Mesenchymal stem cell (in vitro differentiated cells and primary cell): Measurements from ENCODE around the gene UNC13D.

Experiments
- DNase-seq: peaks from one replicate; pipeline ENCODE4 v3.0.0-alpha.2; 2013
- H2AFZ ChIP-seq: one replicate; pipeline ENCODE4 v1.6.1; 2013; ENCODE audit warnings: low read depth, mild to moderate bottlenecking, control low read depth, inconsistent platforms, low read length, moderate library complexity
- H2AK5ac ChIP-seq: 2 replicates; pipeline ENCODE4 v1.6.1; 2013; ENCODE audit warnings: low read length, moderate library complexity, mild to moderate bottlenecking, inconsistent platforms; ENCODE audit not compliant: severe bottlenecking
- H2BK120ac ChIP-seq: one replicate; pipeline ENCODE4 v1.6.1; 2013; ENCODE audit warnings: low read depth, mild to moderate bottlenecking, inconsistent platforms, low read length, moderate library complexity
- H2BK12ac ChIP-seq, 2 experiments: one replicate each; pipeline ENCODE4 v1.6.1; 2013; ENCODE audit warnings: inconsistent platforms in 2 of 2, low read length in 2 of 2, mild to moderate bottlenecking in 2 of 2, moderate library complexity in 2 of 2, control low read depth in 1 of 2
- H2BK15ac ChIP-seq: one replicate; pipeline ENCODE4 v1.6.1; 2013; ENCODE audit warnings: mild to moderate bottlenecking, low read depth, inconsistent platforms; ENCODE audit not compliant: poor library complexity, severe bottlenecking
- H2BK5ac ChIP-seq: 2 replicates; pipeline ENCODE4 v1.6.1; 2013; ENCODE audit warnings: low read depth, mild to moderate bottlenecking, low read length, control low read depth, inconsistent platforms; ENCODE audit not compliant: poor library complexity, severe bottlenecking
- H3K14ac ChIP-seq, 2 experiments: one replicate each; pipeline ENCODE4 v1.6.1; 2013; ENCODE audit warnings: inconsistent platforms in 2 of 2, low read length in 2 of 2, control low read depth in 1 of 2, mild to moderate bottlenecking in 1 of 2, moderate library complexity in 1 of 2
- H3K18ac ChIP-seq, 2 experiments: one replicate each; pipeline ENCODE4 v1.6.1; 2013; ENCODE audit warnings: inconsistent platforms in 2 of 2, low read length in 2 of 2, control low read depth in 1 of 2, low read depth in 1 of 2, mild to moderate bottlenecking in 1 of 2
- H3K23ac ChIP-seq, 2 experiments: one replicate each; pipeline ENCODE4 v1.6.1; 2013; ENCODE audit warnings: inconsistent platforms in 2 of 2, low read length in 2 of 2, mild to moderate bottlenecking in 2 of 2, moderate library complexity in 2 of 2, control low read depth in 1 of 2
- H3K27ac ChIP-seq: 2 replicates; pipeline ENCODE4 v1.5.1; 2013; ENCODE audit warnings: mild to moderate bottlenecking, moderate library complexity, low read length, control low read depth, inconsistent platforms; ENCODE audit not compliant: poor library complexity, severe bottlenecking
- H3K27me3 ChIP-seq, 2 experiments: 2 replicates each; pipeline versions ENCODE4 v1.6.1 to v1.7.0; 2013; ENCODE audit warnings: low read length in 2 of 2, mild to moderate bottlenecking in 2 of 2, moderate library complexity in 2 of 2, control low read depth in 1 of 2, inconsistent platforms in 1 of 2; ENCODE audit not compliant: control insufficient read depth in 1 of 2, insufficient read depth in 1 of 2
- H3K36me3 ChIP-seq, 2 experiments: 2 replicates each; pipeline versions ENCODE4 v1.6.1 to v1.7.0; 2013; ENCODE audit warnings: low read length in 2 of 2, control low read depth in 1 of 2, inconsistent platforms in 1 of 2, low read depth in 1 of 2, mild to moderate bottlenecking in 1 of 2; ENCODE audit not compliant: insufficient read depth in 2 of 2, control insufficient read depth in 1 of 2
- H3K4ac ChIP-seq, 2 experiments: one replicate each; pipeline ENCODE4 v1.6.1; 2013; ENCODE audit warnings: inconsistent platforms in 2 of 2, low read length in 2 of 2, mild to moderate bottlenecking in 2 of 2, moderate library complexity in 2 of 2, control low read depth in 1 of 2, low read depth in 1 of 2
- H3K4me1 ChIP-seq: 2 replicates; pipeline ENCODE4 v1.6.1; 2013; ENCODE audit warnings: low read depth, low read length, control low read depth; ENCODE audit not compliant: control insufficient read depth, insufficient read depth
- H3K4me2 ChIP-seq: 2 replicates; pipeline ENCODE4 v1.6.1; 2013; ENCODE audit warnings: low read length, mild to moderate bottlenecking, inconsistent platforms; ENCODE audit not compliant: poor library complexity, severe bottlenecking
- H3K4me3 ChIP-seq, 2 experiments: 2 replicates each; pipeline versions ENCODE4 v1.5.1 to v1.7.0; 2013; ENCODE audit warnings: low read length in 2 of 2, mild to moderate bottlenecking in 2 of 2, control low read depth in 1 of 2, low read depth in 1 of 2; ENCODE audit not compliant: insufficient read depth in 1 of 2
- H3K79me1 ChIP-seq: replicated peaks from 2 replicates; pipeline ENCODE4 v1.6.1; 2013; ENCODE audit warnings: mild to moderate bottlenecking, control low read depth, low read length, inconsistent platforms; ENCODE audit not compliant: poor library complexity, severe bottlenecking
- H3K9ac ChIP-seq: 2 replicates; pipeline ENCODE4 v1.7.0; 2013; ENCODE audit warnings: mild to moderate bottlenecking, low read length, moderate library complexity
- H3K9me3 ChIP-seq: 2 replicates; pipeline ENCODE4 v1.7.0; 2013; ENCODE audit warnings: mild to moderate bottlenecking, low read length; ENCODE audit not compliant: control insufficient read depth
- H4K8ac ChIP-seq: one replicate; pipeline ENCODE4 v1.6.1; 2013; ENCODE audit warnings: inconsistent platforms, mild to moderate bottlenecking, low read length, moderate library complexity
- H4K91ac ChIP-seq: one replicate; pipeline ENCODE4 v1.6.1; 2013; ENCODE audit warnings: mild to moderate bottlenecking, low read length, inconsistent platforms
- WGBS: methylation state at CpG from one replicate; pipeline ENCODE4 v1.1.7; 2013; ENCODE audit warnings: mixed read lengths; 5-methylcytosine and 5-hydroxymethylcytosine counted together

Gene UNC13D

DNA sequence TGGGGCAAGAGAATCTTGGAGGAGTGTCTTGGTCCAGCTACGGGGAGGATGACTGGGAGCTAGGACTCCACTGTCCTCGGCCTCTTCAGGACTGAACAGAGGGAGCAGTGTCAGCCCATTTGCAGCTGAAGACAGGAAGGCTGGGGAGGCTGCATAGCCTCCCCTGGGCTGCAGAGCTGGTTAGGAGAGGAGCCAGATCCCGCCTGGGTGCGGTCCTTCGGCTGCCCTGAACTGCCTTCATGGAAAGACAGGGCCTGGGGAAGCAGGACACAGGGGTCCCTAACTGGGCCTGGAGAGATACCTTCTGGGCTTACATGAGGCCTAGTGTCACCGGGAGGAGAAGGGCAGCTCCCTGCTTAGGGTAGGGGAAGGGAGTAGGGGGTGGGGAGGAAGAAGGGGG is 26.6 kb downstream of the UNC13D start:
- Histone ChIP-seq H2BK15ac (no peak overlapping the region), H3K4me2 (no peak overlapping the region), H2AK5ac (no peak overlapping the region), H3K9me3 (no peaks in the 10 kb centered on the region), H3K4me3 (no peak overlapping the region), H2BK5ac (no peak overlapping the region), H3K79me1 (peaks cover 18% of the 10 kb centered on the region), H2BK120ac (no peak overlapping the region), H3K27me3 (no peaks in the 10 kb centered on the region), H3K23ac (no peak overlapping the region), H4K8ac (no peak overlapping the region), H3K27ac (no peak overlapping the region), H2BK12ac (no peak overlapping the region), H3K9ac (no peak overlapping the region), H3K4ac (no peak overlapping the region), H3K4me1 (peaks cover 10% of the 10 kb centered on the region), H3K18ac (no peak overlapping the region), H3K14ac (no peak overlapping the region), H2AFZ (no peak overlapping the region), H3K36me3 (peaks cover 85 to 86% of the 10 kb centered on the region in 2 experiments), H4K91ac (no peak overlapping the region)
- DNase-seq = no peak
- WGBS = 99% methylated on average over 5 of the region's 6 CpGs

DNA sequence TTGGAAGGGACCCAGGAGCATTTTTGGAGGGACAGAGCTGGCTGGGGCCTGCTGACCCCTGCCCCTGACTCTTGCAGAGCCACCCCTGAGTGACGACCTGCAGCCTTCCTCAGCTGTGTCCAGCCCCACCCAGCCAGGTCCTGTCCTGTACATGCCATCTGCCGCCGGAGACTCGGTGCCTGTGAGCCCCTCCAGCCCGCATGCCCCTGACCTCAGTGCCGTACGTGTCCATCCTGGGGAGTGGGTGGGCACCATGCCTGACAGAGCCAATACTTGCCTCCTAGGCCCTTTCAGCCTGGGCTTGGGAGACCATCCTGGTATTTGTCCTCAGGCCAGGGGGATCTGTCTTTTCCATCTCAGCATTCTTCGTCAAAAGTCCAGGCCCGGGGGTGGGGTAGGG is 27.5 kb downstream of the UNC13D start:
- no peak overlapping the region for H2BK15ac ChIP-seq
- no peak overlapping the region for H3K4me2 ChIP-seq
- no peak overlapping the region for H2BK12ac ChIP-seq
- no peak for DNase-seq
- no peak overlapping the region for H3K23ac ChIP-seq
- no peak overlapping the region for H2AFZ ChIP-seq
- H3K4me3 ChIP-seq = no peak overlapping the region
- no peak overlapping the region for H4K8ac ChIP-seq
- H3K18ac ChIP-seq = no peak overlapping the region
- H2BK120ac ChIP-seq = no peak overlapping the region
- peaks cover 22% of the 10 kb centered on the region for H3K79me1 ChIP-seq
- no peak overlapping the region for H3K9ac ChIP-seq
- no peak overlapping the region for H3K27ac ChIP-seq
- H3K4ac ChIP-seq = no peak overlapping the region
- no peaks in the 10 kb centered on the region for H3K9me3 ChIP-seq
- no peak overlapping the region for H2AK5ac ChIP-seq
- 98% methylated on average over 9 of the region's 9 CpGs for WGBS
- no peak overlapping the region for H4K91ac ChIP-seq
- peaks cover 84 to 85% of the 10 kb centered on the region in 2 experiments for H3K36me3 ChIP-seq
- no peak overlapping the region for H3K14ac ChIP-seq
- no peaks in the 10 kb centered on the region for H3K27me3 ChIP-seq
- H3K4me1 ChIP-seq = peaks cover 10% of the 10 kb centered on the region
- no peak overlapping the region for H2BK5ac ChIP-seq

GRCh38 chr17:75815399-75815798 is 28.8 kb downstream of the UNC13D start:
- Histone ChIP-seq H2AFZ (peak overlapping the region; percentile 16), H3K4me2 (no peak overlapping the region), H2AK5ac (peak overlapping the region; percentile 6), H3K27me3 (no peaks in the 10 kb centered on the region), H3K9me3 (no peaks in the 10 kb centered on the region), H2BK120ac (no peak overlapping the region), H4K91ac (peak overlapping the region; percentile 48), H3K79me1 (peaks cover 23% of the 10 kb centered on the region), H2BK15ac (no peak overlapping the region), H3K14ac (no peak overlapping the region), H2BK5ac (no peak overlapping the region), H3K27ac (peak overlapping the region; percentile 55), H3K36me3 (peaks cover 81 to 85% of the 10 kb centered on the region in 2 experiments), H3K18ac (peak overlapping the region; percentile 4 to 88), H3K4ac (no peak overlapping the region), H3K9ac (no peak overlapping the region), H3K4me3 (no peak overlapping the region), H2BK12ac (no peak overlapping the region), H3K4me1 (peaks cover 10% of the 10 kb centered on the region), H3K23ac (no peak overlapping the region), H4K8ac (peak overlapping the region; percentile 21)
- DNase-seq = no peak
- WGBS = 96% methylated on average over 3 of the region's 3 CpGs

DNA sequence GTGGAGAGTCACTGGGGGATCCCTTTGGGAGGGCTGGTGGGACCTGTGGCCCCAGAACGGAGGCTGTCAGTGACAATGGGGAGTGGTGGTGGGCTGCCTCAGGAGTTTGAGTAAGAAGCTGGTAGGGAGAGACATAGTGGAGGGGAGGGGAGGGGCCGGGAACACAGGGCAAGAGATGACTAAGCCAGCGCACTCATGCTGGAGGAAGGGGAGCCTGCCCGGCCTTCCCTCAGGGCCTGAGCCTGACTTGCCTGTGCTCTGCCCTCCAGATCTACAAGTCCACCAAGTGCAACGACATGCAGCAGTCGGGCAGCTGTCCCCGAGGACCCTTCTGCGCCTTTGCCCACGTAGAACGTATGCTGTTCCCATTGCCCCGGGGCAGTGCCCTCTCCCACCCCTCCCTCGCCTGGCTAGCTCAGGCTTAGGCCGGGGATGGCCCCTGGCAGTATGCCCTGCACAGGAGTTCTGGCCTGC is 29.3 kb downstream of the UNC13D start:
- Histone ChIP-seq H4K8ac (peak overlapping the region; percentile 21), H4K91ac (peak overlapping the region; percentile 48)
- 64% methylated on average over 13 of the region's 13 CpGs for WGBS

More for the DNA sequence above, 29.3 kb downstream of the UNC13D start:
- peak overlapping the region; percentile 16 for H2AFZ ChIP-seq
- no peak overlapping the region for H3K23ac ChIP-seq
- no peak overlapping the region for H2BK120ac ChIP-seq
- peaks cover 11% of the 10 kb centered on the region for H3K4me1 ChIP-seq
- peak overlapping the region in 1 of 2 experiments; percentile 64 for H3K4ac ChIP-seq
- peak overlapping the region; percentile 55 for H3K27ac ChIP-seq
- no peak overlapping the region for H2BK15ac ChIP-seq
- H2AK5ac ChIP-seq = peak overlapping the region; percentile 6
- no peak overlapping the region for H3K4me3 ChIP-seq
- H3K9me3 ChIP-seq = no peaks in the 10 kb centered on the region
- H3K14ac ChIP-seq = no peak overlapping the region
- peak overlapping the region; percentile 6 for H3K9ac ChIP-seq
- peaks cover 80 to 85% of the 10 kb centered on the region in 2 experiments for H3K36me3 ChIP-seq
- no peaks in the 10 kb centered on the region for H3K27me3 ChIP-seq
- H3K4me2 ChIP-seq = no peak overlapping the region
- no peak overlapping the region for H2BK5ac ChIP-seq
- peak; percentile 79 for DNase-seq
- no peak overlapping the region for H2BK12ac ChIP-seq
- peak overlapping the region; percentile 4 to 88 for H3K18ac ChIP-seq
- H3K79me1 ChIP-seq = peaks cover 26% of the 10 kb centered on the region
